Calu3 (cell line): Measurements from ENCODE around the gene RUNX2. TPM values are rescaled to one million over a fixed set of nuclear protein-coding genes. Genes with fewer than 3 reads are reported as not detected.

Experiments used
- BruUV-seq: library from RNA; stranded (reverse); fragments of 400-500 nt; replicated peaks from 2 replicates; lab custom pipeline; 2021; lab: Mats Ljungman, UMichigan
- CTCF ChIA-PET: fragments of 300-600 bp; sonication (Branson Sonifier 250); formaldehyde crosslinking; loops from one replicate; lab custom pipeline; 2022; ENCODE audit warnings: antibody characterized with exemption; lab: Charles Lee
- DNase-seq: peaks from one replicate; pipeline ENCODE4 v3.0.0; 2022
- H3K27ac Mint-ChIP-seq: one replicate; pipeline ENCODE4 v1.8.0; 2022; ENCODE audit warnings: mixed read lengths; ENCODE audit not compliant: unreplicated experiment
- H3K27me3 Mint-ChIP-seq: one replicate; pipeline ENCODE4 v1.8.0; 2022; ENCODE audit warnings: mixed read lengths; ENCODE audit not compliant: unreplicated experiment
- H3K36me3 Mint-ChIP-seq: one replicate; pipeline ENCODE4 v1.8.0; 2022; ENCODE audit warnings: mild to moderate bottlenecking, moderate library complexity, mixed read lengths; ENCODE audit not compliant: insufficient read depth, unreplicated experiment
- H3K4me1 Mint-ChIP-seq: one replicate; pipeline ENCODE4 v1.8.0; 2022; ENCODE audit warnings: mild to moderate bottlenecking, low read depth, mixed read lengths; ENCODE audit not compliant: unreplicated experiment
- H3K4me3 Mint-ChIP-seq: one replicate; pipeline ENCODE4 v1.8.0; 2022; ENCODE audit warnings: mild to moderate bottlenecking, low read depth, moderate library complexity, mixed read lengths; ENCODE audit not compliant: unreplicated experiment
- H3K9me3 Mint-ChIP-seq: one replicate; pipeline ENCODE4 v1.8.0; 2022; ENCODE audit warnings: low read depth, mixed read lengths; ENCODE audit not compliant: unreplicated experiment
- CTCF ChIP-seq: fragments of 200-600 bp; IDR thresholded peaks from one replicate; pipeline ENCODE4 v1.8.0; 2022; ENCODE audit warnings: antibody characterized with exemption; ENCODE audit not compliant: unreplicated experiment
- intact Hi-C: fragments of 100-400 bp; cut with micrococcal nuclease; formaldehyde crosslinking; loops from one replicate; pipeline ENCODE4 v1.10.0; 2022; ENCODE audit not compliant: unreplicated experiment
- total RNA-seq: library from RNA; stranded (reverse); gene quantifications from 2 replicates; pipeline ENCODE4 v1.2.3, GENCODE V29; 2022

The RUNX2 gene
- total RNA-seq, 1 experiment from 2014 or later = 0.54 TPM

GRCh38 chr6:45478240-45478639, 150.1 kb downstream of the RUNX2 start:
- Mint-ChIP-seq H3K4me1 (no peaks in the 10 kb centered on the region), H3K27ac (no peak overlapping the region), H3K4me3 (no peak overlapping the region), H3K36me3 (no peaks in the 10 kb centered on the region), H3K9me3 (no peaks in the 10 kb centered on the region), H3K27me3 (no peaks in the 10 kb centered on the region)
- TF ChIP-seq CTCF = no peak
- BruUV-seq = no TSS peak
- DNase-seq = no peak
- intact Hi-C loops = no loop called here
- CTCF ChIA-PET = no interaction called here

DNA sequence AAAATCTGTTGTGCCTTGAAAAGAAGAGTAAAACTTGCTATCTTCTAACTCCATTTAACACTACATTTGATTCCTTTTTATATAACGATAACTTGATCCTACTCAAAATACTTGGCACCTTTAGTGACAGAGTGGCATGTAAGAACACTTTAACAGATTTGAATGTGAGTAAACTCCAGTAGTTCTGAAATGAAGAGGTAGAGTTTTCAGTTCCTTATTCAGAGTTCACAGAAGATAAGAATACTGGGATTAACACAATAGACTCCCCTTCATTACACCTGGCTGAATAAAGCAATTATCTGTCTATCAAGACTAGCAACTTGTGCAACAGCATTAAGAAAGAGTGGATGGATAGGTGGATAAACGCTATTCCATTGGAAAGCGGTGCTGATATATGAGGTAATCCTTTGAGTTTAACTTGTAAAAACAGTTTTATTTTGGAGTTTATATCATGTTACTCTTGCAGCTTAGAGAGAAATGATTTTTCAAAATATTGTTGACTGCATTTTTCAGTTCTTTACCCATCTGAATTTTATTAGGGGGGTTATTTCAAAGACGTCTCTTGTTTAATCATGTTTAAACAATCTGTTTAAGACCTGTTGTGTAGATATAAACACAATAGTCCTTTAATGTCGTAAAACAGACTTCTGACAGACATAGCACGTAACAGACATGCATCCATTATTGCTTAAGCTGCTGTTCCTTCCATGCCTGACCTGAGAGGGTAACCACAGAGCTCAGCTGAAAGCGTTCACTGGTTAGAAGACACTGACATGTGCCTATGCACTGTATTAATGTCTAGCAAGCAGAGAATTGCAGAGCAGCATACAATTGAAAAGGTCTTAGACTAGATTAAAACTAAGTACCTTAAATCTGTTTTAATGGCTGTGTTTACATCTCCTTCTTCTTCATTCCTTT, 152.0 kb downstream of the RUNX2 start:
- no peak overlapping the region for H3K27ac Mint-ChIP-seq
- H3K4me1 Mint-ChIP-seq = no peaks in the 10 kb centered on the region
- H3K9me3 Mint-ChIP-seq = no peaks in the 10 kb centered on the region
- H3K27me3 Mint-ChIP-seq = no peaks in the 10 kb centered on the region
- no peak for TF ChIP-seq CTCF
- H3K36me3 Mint-ChIP-seq = no peaks in the 10 kb centered on the region
- BruUV-seq = no TSS peak
- CTCF ChIA-PET = interaction anchor here (0.5 kb wide), 1 partner anchor 14 kb away, joined by 3 read pairs; no protein-coding TSS in a partner anchor
- intact Hi-C loops = no loop called here
- H3K4me3 Mint-ChIP-seq = no peak overlapping the region
- DNase-seq = no peak

GRCh38 chr6:45480752-45481415, 152.8 kb downstream of the RUNX2 start:
- TF ChIP-seq CTCF = no peak
- no TSS peak for BruUV-seq
- Mint-ChIP-seq H3K27ac (no peak overlapping the region), H3K9me3 (no peaks in the 10 kb centered on the region), H3K36me3 (no peaks in the 10 kb centered on the region), H3K4me1 (no peaks in the 10 kb centered on the region), H3K4me3 (no peak overlapping the region), H3K27me3 (no peaks in the 10 kb centered on the region)
- intact Hi-C loops = no loop called here
- DNase-seq = no peak
- CTCF ChIA-PET = interaction anchor here (0.5 kb wide), 1 partner anchor 15 kb away, joined by 3 read pairs; no protein-coding TSS in a partner anchor

DNA sequence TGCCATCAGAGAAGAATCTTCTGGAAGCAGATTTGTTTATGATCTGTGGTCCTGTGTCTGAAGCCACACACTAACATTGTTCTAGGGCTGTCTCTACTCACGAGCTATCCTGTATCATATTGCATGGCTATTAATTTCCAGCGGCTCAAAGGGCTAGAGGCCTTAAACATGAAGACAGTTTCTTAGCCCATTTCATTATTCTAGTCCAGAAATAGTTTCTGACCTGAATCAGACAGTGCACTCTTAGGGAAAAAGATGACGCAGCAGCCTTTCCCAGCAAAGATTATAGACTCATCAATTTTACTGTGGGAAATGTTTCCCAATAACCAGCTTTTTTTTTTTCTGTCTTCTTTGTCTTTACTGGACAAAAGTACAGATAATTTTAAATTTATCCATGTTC, 154.9 kb downstream of the RUNX2 start:
- no peak for TF ChIP-seq CTCF
- Mint-ChIP-seq H3K4me1 (no peaks in the 10 kb centered on the region), H3K27me3 (no peaks in the 10 kb centered on the region)

More for the DNA sequence above, 154.9 kb downstream of the RUNX2 start:
- CTCF ChIA-PET = interaction anchor here (1.5 kb wide), 1 partner anchor 15 kb away, joined by 3 read pairs; no protein-coding TSS in a partner anchor
- intact Hi-C loops = no loop called here
- no peaks in the 10 kb centered on the region for H3K9me3 Mint-ChIP-seq
- H3K4me3 Mint-ChIP-seq = no peak overlapping the region
- DNase-seq = no peak
- BruUV-seq = no TSS peak
- no peaks in the 10 kb centered on the region for H3K36me3 Mint-ChIP-seq
- H3K27ac Mint-ChIP-seq = no peak overlapping the region
